GM19372 (cell line): Measurements from ENCODE around the gene TXNDC17.
"Not testable (repeated sequence)": the region's sequence is repeated elsewhere in the genome, so short reads cannot be mapped to it uniquely, and the experiment has no call there.

ENCODE experiments used
- ATAC-seq: cut with Tn5 transposase; IDR thresholded peaks from one replicate; pipeline ENCODE4 v1.9.1; 2021; ENCODE audit warnings: mild to moderate bottlenecking, low read depth, moderate library complexity; ENCODE audit not compliant: unreplicated experiment

Gene TXNDC17

DNA sequence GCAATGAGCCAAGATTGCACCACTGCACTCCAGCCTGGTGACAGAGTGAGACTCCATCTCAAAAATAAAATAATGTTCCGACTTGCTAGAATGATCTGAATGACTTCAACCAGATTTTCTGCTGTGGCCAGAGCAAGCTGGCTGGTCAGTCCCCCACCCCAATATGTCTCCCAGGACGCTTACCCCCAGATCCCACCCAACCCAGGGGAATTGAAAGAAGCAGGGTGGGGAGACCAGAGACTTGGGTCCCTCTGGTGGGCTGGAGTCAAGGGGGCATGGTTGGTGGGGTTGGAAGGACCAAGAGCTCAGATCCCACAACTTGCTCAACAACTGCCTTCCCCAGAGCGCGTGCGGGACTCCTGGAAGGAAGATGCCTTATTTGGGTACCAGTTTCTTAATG is 17.6 kb downstream of the TXNDC17 start:
- ATAC-seq, result not testable (repeated sequence)

DNA sequence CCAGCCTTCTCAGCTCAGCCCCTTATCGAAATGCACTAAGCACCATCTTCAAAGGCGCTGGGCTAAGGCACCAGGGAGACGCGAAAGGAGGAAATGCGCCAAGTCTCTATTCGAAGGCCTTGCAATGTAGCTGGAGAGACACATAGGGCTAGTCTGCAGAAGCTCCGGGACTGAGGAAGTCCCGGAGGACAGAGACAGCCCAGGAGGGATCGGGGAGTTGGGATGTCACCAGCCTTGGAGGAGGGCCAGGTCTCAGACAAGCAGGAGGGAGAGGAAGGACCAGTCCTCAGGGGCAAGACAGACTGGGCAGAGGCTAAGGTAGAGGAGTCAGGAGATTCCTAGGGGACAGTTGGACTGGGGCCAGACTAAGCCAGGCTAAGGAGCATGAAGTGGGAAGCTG is 19.2 kb downstream of the TXNDC17 start:
- ATAC-seq, result no peak

DNA sequence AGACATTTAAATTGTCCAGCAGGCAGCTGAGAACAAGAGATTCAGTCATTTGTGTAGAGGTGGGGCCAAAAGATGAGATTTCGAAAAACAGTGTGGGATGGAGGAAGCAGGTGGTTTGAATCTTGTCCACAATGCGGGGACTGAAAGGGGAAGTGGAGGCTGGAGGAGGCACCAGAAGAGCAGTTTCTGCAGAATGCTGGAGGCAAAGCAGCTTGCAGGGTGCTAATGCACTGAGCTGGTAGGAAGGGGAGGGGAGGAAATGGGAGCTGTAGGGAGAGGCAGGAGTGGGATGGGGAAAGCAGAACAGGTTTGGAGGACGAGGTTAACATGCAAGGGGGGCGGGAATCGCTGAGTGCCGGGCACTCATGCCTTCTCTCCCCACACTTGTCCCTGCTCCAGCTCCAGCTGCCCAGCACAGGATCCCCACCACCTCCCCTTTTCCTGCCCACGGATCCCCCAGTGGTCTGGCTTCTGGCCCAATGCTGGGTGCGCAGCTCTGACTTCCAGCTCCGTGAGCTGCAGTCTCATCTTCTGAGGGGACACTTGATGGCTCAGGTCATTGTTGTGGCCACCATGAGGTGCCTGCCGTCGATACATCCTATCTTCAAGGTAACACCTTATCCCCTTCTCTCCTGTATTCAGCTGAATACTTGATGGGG is 20.1 kb downstream of the TXNDC17 start:
- ATAC-seq, result peak; percentile 67

- ATAC-seq, result no peak
Measured at GRCh38 chr17:6661464-6661848, 20.6 kb downstream of the TXNDC17 start.

- not testable (repeated sequence) for ATAC-seq
Measured at GRCh38 chr17:6663200-6663599, 22.3 kb downstream of the TXNDC17 start.

- no peak for ATAC-seq
Measured at GRCh38 chr17:6666077-6666521, 25.2 kb downstream of the TXNDC17 start.

DNA sequence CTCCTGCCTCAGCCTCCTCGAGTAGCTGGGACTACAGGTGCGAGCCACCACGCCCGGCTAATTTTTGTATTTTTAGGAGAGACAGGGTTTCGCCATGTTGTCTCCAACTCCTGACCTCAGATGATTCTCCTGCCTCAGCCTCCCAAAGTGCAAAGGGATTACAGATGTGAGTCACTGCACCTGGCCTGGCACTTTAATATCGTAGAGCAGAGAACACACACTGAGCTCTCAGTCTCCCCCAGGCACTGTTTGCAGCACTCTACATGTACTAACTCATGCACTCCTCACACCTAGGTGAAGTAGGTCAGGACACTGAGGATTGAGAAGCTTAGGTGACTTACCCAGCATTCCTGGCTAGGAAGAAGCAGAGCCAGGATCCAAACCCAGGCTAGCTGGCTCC is 25.7 kb downstream of the TXNDC17 start:
- ATAC-seq, result no peak

DNA sequence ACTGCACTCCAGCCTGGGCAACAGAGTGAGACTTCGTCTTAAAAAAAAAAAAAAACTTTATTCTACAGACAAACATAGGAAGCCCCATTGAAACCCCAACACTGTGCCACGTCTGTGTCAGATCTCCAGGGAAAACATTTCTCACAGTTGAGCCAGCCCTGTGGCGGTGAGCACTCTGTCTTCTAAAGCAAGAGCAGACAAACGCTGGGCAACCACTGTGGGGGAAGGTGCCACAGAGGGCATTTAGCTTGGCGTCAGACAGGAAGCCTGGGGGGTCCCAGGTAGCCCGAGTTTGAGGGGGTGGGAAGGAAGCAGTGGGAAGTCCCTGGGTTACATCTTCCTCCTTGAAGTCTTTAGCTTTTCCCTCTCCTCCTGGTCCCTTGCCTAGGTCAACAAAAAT is 26.7 kb downstream of the TXNDC17 start:
- no peak for ATAC-seq

DNA sequence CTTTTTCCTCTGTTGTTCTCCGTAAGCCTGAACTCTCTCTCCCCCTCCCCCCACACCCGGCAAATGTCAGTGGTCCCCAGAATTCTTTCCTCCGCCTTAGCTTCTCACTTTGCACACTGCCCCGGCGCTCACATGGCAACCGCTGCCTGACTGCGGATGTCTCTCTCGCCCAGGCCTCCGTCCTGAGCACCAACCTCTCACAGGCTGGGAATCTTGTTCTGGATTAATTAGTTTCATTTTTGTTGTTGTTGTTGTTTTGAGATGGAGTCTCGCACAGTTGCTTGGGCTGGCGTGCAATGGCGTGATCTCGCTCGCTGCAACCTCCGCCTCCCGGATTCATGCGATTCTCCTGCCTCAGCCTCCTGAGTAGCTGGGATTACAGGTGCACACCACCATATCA is 27.4 kb downstream of the TXNDC17 start:
- no peak for ATAC-seq

GRCh38 chr17:6668727-6669425 is 28.0 kb downstream of the TXNDC17 start:
- ATAC-seq, result no peak

DNA sequence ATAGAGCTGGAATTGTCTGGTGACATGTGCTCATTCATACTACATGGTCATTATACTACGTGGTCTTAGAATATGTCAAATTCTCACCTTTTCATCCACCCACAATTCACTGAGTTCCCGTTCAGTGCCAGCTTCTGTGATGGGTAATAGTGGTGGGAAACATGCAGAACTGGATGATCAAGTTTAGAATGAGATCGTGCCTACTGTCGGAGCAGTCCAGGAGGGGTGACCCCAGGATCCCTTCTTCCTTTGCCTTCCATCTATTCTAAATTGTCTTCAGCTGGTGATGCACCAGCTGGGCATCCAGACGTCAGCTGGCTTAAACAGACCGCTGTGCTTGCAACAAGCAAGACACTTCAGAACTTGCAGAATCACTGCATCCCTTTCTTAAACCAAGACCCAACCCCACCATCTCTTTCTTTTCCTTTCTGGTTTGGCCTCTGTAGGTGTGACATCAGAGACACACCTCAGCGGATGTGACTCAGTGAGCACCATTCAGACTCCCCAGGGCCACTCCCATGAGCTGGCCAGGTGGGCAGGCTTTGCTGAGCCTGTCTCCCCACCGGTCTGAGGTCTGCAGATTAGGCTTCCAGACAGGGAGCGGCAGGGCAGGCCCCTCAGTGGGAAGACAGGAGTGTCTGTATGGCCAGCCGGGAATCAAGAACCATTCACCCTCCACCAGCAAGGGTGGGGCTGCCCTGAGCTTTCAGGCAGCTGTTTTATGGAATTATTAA is 28.8 kb downstream of the TXNDC17 start:
- no peak for ATAC-seq

- ATAC-seq, result no peak
Measured at GRCh38 chr17:6670571-6670970, 29.7 kb downstream of the TXNDC17 start.

GRCh38 chr17:6670999-6671398 is 30.1 kb downstream of the TXNDC17 start:
- ATAC-seq, result no peak

- no peak for ATAC-seq
Measured at GRCh38 chr17:6671431-6671830, 30.6 kb downstream of the TXNDC17 start.

- no peak for ATAC-seq
Measured at GRCh38 chr17:6674586-6674985, 33.7 kb downstream of the TXNDC17 start.

- ATAC-seq, result no peak
Measured at GRCh38 chr17:6675201-6675825, 34.5 kb downstream of the TXNDC17 start.

DNA sequence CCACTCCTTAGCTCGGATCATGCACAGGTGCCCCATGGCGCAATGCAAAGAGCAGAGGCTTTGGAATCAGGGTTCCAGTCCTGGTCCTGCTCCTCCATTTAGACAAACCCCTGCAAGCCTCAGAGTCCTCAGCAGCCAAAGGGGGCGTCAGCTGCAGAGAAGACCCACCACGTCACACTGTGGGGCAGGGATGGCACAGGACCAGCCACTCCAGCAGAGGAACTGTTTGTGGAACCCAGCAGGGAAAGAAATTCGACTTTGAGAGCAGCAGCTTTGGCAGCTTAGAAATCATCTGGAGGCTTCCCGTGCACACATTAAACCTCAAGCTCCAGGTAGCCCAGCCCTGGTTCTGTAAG is 35.9 kb downstream of the TXNDC17 start:
- no peak for ATAC-seq

DNA sequence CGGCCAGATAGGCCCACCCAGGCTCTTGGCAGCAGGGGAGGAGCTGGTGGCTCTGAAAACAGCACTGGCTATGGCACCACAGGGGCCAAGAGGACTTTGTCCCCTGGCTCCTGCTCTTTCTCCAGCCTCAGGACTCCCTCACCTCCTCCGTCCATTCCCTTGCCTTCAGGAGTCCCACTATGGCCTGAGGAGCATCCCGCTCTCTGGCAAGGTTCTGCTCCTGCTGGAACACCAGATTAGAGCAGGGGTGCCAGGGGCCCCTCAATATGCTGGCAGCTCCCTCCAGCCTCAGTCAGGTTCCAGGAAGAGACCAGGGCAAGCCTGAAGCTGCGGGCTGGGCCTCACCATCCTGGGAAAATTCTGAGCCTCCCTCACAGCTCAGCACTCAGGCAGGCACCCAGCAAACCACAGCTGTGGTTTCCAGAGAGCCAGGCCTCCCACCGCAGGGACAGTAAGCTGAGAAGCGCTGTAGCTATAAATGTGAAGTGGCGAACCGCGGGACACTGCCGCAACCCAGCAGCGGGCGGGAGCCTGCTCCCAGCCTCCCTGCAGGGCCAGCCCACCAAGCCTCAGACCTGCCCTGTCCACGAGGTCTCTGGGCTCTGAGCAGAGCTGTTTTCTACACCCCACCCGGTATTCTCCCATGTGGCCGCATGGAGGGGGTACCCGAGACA is 36.4 kb downstream of the TXNDC17 start:
- no peak for ATAC-seq

GRCh38 chr17:6677946-6678345 is 37.1 kb downstream of the TXNDC17 start:
- ATAC-seq, result no peak

DNA sequence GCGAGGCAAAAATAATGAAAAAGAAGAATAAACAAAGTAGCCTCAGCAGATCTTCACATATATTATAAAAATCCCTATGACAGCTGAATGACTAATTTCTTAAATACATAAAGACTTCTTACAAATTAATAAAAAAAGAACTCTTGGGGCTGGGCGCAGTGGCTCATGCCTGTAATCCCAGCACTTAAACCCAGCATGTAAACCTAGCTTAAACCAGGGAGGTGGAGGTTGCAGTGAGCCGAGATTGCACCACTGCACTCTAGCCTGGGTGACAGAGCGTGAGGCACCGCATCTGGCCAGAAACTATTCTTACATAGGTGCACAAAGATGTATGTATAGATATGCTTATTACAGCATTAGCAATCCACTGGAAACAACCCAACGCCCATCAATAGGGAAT is 38.4 kb downstream of the TXNDC17 start:
- no peak for ATAC-seq

DNA sequence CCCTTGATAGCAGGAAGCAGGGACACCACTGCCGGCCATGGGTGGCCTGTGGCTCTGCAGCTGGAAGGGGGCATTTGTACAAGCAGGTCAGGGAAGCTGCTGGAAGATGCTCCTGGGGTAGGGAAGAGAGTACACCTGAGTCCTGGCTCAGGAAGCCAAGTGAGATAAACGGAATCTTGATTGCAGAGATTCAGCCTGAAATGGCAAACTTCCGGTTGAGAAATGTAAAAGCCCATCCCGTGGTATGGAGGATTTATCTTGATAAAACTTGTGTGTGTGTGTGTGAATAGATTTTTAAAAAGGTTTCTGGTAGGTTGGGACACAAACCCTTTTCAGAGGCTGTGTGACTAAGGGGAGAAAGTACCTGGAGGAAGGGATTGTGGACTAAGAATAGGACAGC is 40.3 kb downstream of the TXNDC17 start:
- ATAC-seq, result no peak
